ENCODE data around the gene CBLB.

DNA sequence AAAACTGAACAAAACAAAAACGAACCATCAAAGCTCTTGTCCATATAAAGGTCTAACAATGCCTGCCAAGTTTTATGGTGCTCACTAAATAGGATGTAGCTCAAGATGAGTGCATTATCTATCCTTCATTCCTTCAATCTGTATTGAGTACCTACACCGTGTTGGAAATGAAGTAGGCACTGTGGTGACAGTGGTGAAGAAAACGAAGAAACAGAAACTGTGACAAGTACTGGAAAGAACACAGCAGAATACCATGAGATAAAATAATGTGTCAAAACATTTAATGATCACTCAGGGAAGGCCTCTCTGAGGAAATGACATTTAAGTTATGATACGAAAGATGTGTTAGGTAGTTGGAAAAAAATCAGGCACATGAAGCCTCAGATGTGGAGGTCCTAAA, 36.2 kb downstream of the CBLB start:
- TF ChIP-seq CTCF (conservative IDR thresholded peaks at IDR 0.05; ENCODE audit: low read length) (no peak), EZH2phosphoT487 (IDR thresholded peaks at IDR 0.05; ENCODE audit: borderline replicate concordance, low read depth, low read length) (no peak)

Measured in OCI-LY7 (cell line).